ENCODE measurements around the gene ADAM12.

DNA sequence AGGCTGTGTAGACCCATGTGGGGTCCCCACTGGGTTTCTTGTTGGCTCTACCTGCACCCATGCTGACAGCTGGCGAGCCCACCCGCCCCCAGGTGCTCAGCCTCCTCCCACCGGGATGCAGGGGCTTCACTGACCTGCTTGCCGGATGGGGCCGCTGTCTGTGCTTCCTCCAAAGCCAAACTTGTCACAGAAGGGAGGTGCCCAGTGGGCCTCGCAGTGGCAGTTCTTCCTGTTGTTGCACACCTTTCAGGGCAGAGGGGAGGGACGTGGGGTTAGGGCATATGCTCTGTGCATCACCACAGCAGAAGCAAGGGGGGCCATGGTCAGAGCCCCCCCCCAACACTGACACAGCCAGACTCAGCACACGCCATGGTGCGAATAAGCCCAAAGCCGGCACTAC lies 345.4 kb downstream of the ADAM12 start:
- TF ChIP-seq, protein P1, sequence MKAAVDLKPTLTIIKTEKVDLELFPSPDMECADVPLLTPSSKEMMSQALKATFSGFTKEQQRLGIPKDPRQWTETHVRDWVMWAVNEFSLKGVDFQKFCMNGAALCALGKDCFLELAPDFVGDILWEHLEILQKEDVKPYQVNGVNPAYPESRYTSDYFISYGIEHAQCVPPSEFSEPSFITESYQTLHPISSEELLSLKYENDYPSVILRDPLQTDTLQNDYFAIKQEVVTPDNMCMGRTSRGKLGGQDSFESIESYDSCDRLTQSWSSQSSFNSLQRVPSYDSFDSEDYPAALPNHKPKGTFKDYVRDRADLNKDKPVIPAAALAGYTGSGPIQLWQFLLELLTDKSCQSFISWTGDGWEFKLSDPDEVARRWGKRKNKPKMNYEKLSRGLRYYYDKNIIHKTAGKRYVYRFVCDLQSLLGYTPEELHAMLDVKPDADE (IDR thresholded peaks at IDR 0.05): no peak
- TF ChIP-seq CTCF (conservative IDR thresholded peaks at IDR 0.05; ENCODE audit: low read depth in 2 of 2) (no peak), EZH2 (IDR thresholded peaks at IDR 0.05; ENCODE audit: low read depth, unreplicated experiment) (no peak), REST (IDR thresholded peaks at IDR 0.05; ENCODE audit: unreplicated experiment) (no peak), POLR2AphosphoS5 (IDR thresholded peaks at IDR 0.05; ENCODE audit: low read depth) (no peak), EZH2phosphoT487 (IDR thresholded peaks at IDR 0.05; ENCODE audit: unreplicated experiment) (no peak), ZNF114 (CRISPR knock-in tag; IDR thresholded peaks at IDR 0.05) (no peak), STAT1 (IDR thresholded peaks at IDR 0.05; ENCODE audit: unreplicated experiment) (no peak)
